K562 (cell line): ENCODE measurements around the gene ZNF236. TPM values are rescaled to one million over a fixed set of nuclear protein-coding genes. Genes with fewer than 3 reads are reported as not detected.

Experiments
- ATAC-seq: fragments of 200-7000 bp; cut with Tn5 transposase; 3 replicates; pipeline ENCODE4 v1.9.1; 2020; ENCODE audit warnings: moderate library complexity
- BruUV-seq: library from RNA; stranded (reverse); fragments of 400-500 nt; replicated peaks from 2 replicates; lab custom pipeline; 2021; lab: Mats Ljungman, UMichigan
- CTCF ChIA-PET: fragments of 300-600 bp; formaldehyde crosslinking; extraction: SDS; loops from one replicate; lab custom pipeline; 2021; ENCODE audit warnings: low intra/inter-chr PET ratio; lab: Yijun Ruan, JAX
- POLR2A ChIA-PET: fragments of 300-600, 350-650 bp; sonication (Branson Sonifier 250); formaldehyde crosslinking; extraction: SDS; loops from one replicate; lab custom pipeline; 2021; ENCODE audit warnings: antibody characterized with exemption, inconsistent platforms; lab: Yijun Ruan, JAX
- DNase-seq, 4 experiments: peaks; one replicate each; pipeline versions ENCODE4 v3.0.0 to v3.0.0-alpha.2; 2011 to 2018; ENCODE audit warnings: low spot score in 3 of 4, mixed read lengths in 3 of 4; ENCODE audit errors: extremely low read depth in 1 of 4
- FAIRE-seq: peaks from 2 replicates; lab custom pipeline; 2011; peaks lifted over from hg19 to GRCh38; lab: Jason Lieb, UNC
- H2AFZ ChIP-seq: 2 replicates; pipeline ENCODE4 v1.6.0; 2011; ENCODE audit warnings: low read depth, low read length, control low read depth, inconsistent platforms
- H3K27ac ChIP-seq: fragments of 200-600 bp; 3 replicates; pipeline ENCODE4 v1.8.0; 2011; ENCODE audit warnings: low read depth, mild to moderate bottlenecking, control low read depth, inconsistent platforms, low read length, moderate library complexity, mixed read lengths; ENCODE audit errors: extremely low read depth
- H3K27me3 ChIP-seq, 2 experiments: fragments of 300-600 bp in 1 of 2; 2 replicates in 1 of 2; 3 replicates in 1 of 2; pipeline versions ENCODE4 v1.6.0 to v1.8.0; 2011; ENCODE audit warnings: inconsistent platforms in 2 of 2, low read length in 2 of 2, mild to moderate bottlenecking in 1 of 2, mixed read lengths in 1 of 2, moderate library complexity in 1 of 2; ENCODE audit not compliant: control insufficient read depth in 2 of 2, insufficient read depth in 2 of 2
- H3K36me3 ChIP-seq: fragments of 300-600 bp; 3 replicates; pipeline ENCODE4 v1.8.0; 2011; ENCODE audit warnings: mild to moderate bottlenecking, low read length, inconsistent platforms; ENCODE audit not compliant: control insufficient read depth, insufficient read depth
- H3K4me1 ChIP-seq, 2 experiments: fragments of 200-600 bp in 1 of 2; replicated peaks in 1 of 2; 2 replicates in 1 of 2; 3 replicates in 1 of 2; pipeline versions ENCODE4 v1.5.1 to v1.8.0; 2011; ENCODE audit warnings: inconsistent platforms in 2 of 2, low read length in 2 of 2, mild to moderate bottlenecking in 1 of 2, mixed read lengths in 1 of 2, moderate library complexity in 1 of 2; ENCODE audit not compliant: control insufficient read depth in 2 of 2, insufficient read depth in 2 of 2
- H3K4me2 ChIP-seq: 2 replicates; pipeline ENCODE4 v1.6.1; 2011; ENCODE audit warnings: low read length, control low read depth, inconsistent platforms, mixed read lengths; ENCODE audit not compliant: insufficient read depth
- H3K4me3 ChIP-seq: fragments of 200-600 bp; sonication (generic), shearing (Covaris generic); 2 replicates; pipeline ENCODE4 v1.5.1; 2016; ENCODE audit warnings: control low read depth, inconsistent platforms
- H3K79me2 ChIP-seq: fragments of 200-600 bp; 3 replicates; pipeline ENCODE4 v1.8.0; 2011; ENCODE audit warnings: low read length, inconsistent platforms; ENCODE audit not compliant: control insufficient read depth, insufficient read depth
- H3K9ac ChIP-seq, 2 experiments: 2 replicates each; pipeline versions ENCODE4 v1.6.0 to v1.6.1; 2011; ENCODE audit warnings: low read depth in 2 of 2, low read length in 2 of 2, control low read depth in 1 of 2, inconsistent platforms in 1 of 2, mild to moderate bottlenecking in 1 of 2, mixed read lengths in 1 of 2; ENCODE audit not compliant: insufficient read depth in 1 of 2
- H3K9me1 ChIP-seq: one replicate; pipeline ENCODE4 v1.6.0; 2011; ENCODE audit warnings: inconsistent platforms, mild to moderate bottlenecking, low read length, moderate library complexity; ENCODE audit not compliant: control insufficient read depth, insufficient read depth
- H3K9me3 ChIP-seq: replicated peaks from 2 replicates; pipeline ENCODE4 v1.5.1; 2011; ENCODE audit warnings: low read depth, low read length, inconsistent platforms; ENCODE audit not compliant: control insufficient read depth, insufficient read depth
- H4K20me1 ChIP-seq: replicated peaks from 2 replicates; pipeline ENCODE4 v1.6.1; 2011; ENCODE audit warnings: low read length, inconsistent platforms, mixed read lengths; ENCODE audit not compliant: control insufficient read depth, insufficient read depth
- CTBP1 ChIP-seq: fragments of 450-650 bp; IDR thresholded peaks from 2 replicates; pipeline ENCODE4 v1.6.1; 2016; ENCODE audit warnings: borderline replicate concordance
- ELF1 ChIP-seq: fragments of 200-800 bp; sonication (Bioruptor generic); IDR thresholded peaks from 2 replicates; pipeline ENCODE4 v1.6.1; 2016; ENCODE audit warnings: missing genetic modification characterization, missing compliant biosample characterization
- ETS2 ChIP-seq: IDR thresholded peaks from 2 replicates; pipeline ENCODE4 v1.6.1; 2016; ENCODE audit warnings: borderline replicate concordance, missing genetic modification characterization, mild to moderate bottlenecking, moderate library complexity, missing compliant biosample characterization; ENCODE audit not compliant: poor library complexity, severe bottlenecking
- GABPB1 ChIP-seq: sonication (generic); formaldehyde crosslinking; IDR thresholded peaks from 2 replicates; pipeline ENCODE4 v1.8.0; 2022; ENCODE audit warnings: mild to moderate bottlenecking, missing genetic modification reagents
- GATA2 ChIP-seq: sonication (generic); formaldehyde crosslinking; IDR thresholded peaks from 2 replicates; pipeline ENCODE4 v1.4.0; 2020; ENCODE audit warnings: mild to moderate bottlenecking, missing genetic modification reagents
- KLF13 ChIP-seq: fragments of 450-650 bp; IDR thresholded peaks from 2 replicates; pipeline ENCODE4 v1.6.1; 2016; ENCODE audit warnings: missing genetic modification characterization, low read depth, mild to moderate bottlenecking, missing compliant biosample characterization, moderate library complexity, borderline replicate concordance
- MECOM ChIP-seq: fragments of 250-450 bp; sonication (Bioruptor Pico); IDR thresholded peaks from 2 replicates; pipeline ENCODE4 v1.8.0; 2022; ENCODE audit warnings: inconsistent platforms
- NFIC ChIP-seq: fragments of 450-650 bp; IDR thresholded peaks from 2 replicates; pipeline ENCODE4 v1.6.1; 2017; ENCODE audit warnings: mild to moderate bottlenecking, inconsistent platforms
- NR4A1 ChIP-seq, 2 experiments: fragments of 250-450 bp in 1 of 2; fragments of 450-650 bp in 1 of 2; sonication (Bioruptor Pico) in 1 of 2; IDR thresholded peaks; 2 replicates each; pipeline versions ENCODE4 v1.4.0 to v1.6.1; 2016 to 2020; ENCODE audit warnings: mild to moderate bottlenecking in 2 of 2, missing compliant biosample characterization in 1 of 2, missing genetic modification characterization in 1 of 2, moderate library complexity in 1 of 2
- TAF7 ChIP-seq: fragments of 450-650 bp; IDR thresholded peaks from 2 replicates; pipeline ENCODE4 v1.6.1; 2016; ENCODE audit warnings: missing genetic modification characterization, missing compliant biosample characterization
- TGIF2 ChIP-seq: sonication (generic); formaldehyde crosslinking; IDR thresholded peaks from 2 replicates; pipeline ENCODE4 v1.8.1; 2022; ENCODE audit warnings: mild to moderate bottlenecking, missing genetic modification reagents, moderate library complexity
- XRCC3 ChIP-seq: fragments of 450-650 bp; IDR thresholded peaks from 2 replicates; pipeline ENCODE4 v1.6.1; 2017; ENCODE audit warnings: mild to moderate bottlenecking, moderate library complexity
- ZNF274 ChIP-seq: IDR thresholded peaks from 2 replicates; pipeline ENCODE4 v1.6.1; 2011; ENCODE audit warnings: low read depth, mild to moderate bottlenecking, low read length, moderate library complexity, borderline replicate concordance
- ZNF766 ChIP-seq: fragments of 200-800 bp; sonication (Bioruptor generic); conservative IDR thresholded peaks from 2 replicates; pipeline ENCODE4 v1.6.1; 2016; ENCODE audit warnings: missing genetic modification characterization, missing compliant biosample characterization
- ZNF77 ChIP-seq: fragments of 250-450 bp; sonication (Bioruptor Pico); IDR thresholded peaks from 2 replicates; pipeline ENCODE4 v1.5.0; 2020
- WGBS: fragments of 100-300 bp; shearing (Covaris generic); methylation state at CpG from one replicate; pipeline ENCODE4 v1.1.6; 2016; ENCODE audit warnings: low coverage, mixed read lengths; ENCODE audit not compliant: insufficient coverage; ENCODE audit errors: missing lambda C conversion rate; 5-methylcytosine and 5-hydroxymethylcytosine counted together
- in situ Hi-C: fragments of 300-500 bp; cut with MboI; formaldehyde crosslinking; loops from 4 replicates; pipeline ENCODE4 v1.15.0; 2018; ENCODE audit warnings: inconsistent platforms, mixed read lengths
- intact Hi-C: fragments of 100-400 bp; cut with micrococcal nuclease; formaldehyde crosslinking; loops from 2 replicates; pipeline ENCODE4 v1.14.2; 2022
- polyA plus RNA-seq, 8 experiments: library from polyadenylated mRNA; depleted of rRNA in 4 of 8; stranded (reverse) in 5 of 8; unstranded in 3 of 8; fragments of >200 nt; fragmentation: Nextera tagmentation in 2 of 8; fragmentation: Illumina TruSeq in 1 of 8; extraction: Ambion mirVana in 2 of 8; extraction: Trizol in 1 of 8; gene quantifications; 2 replicates each; pipeline versions ENCODE4 v1.2.1 to v1.2.3, GENCODE V29; 2011 to 2014; ENCODE audit warnings: inconsistent platforms in 1 of 8, missing spikeins in 1 of 8
- total RNA-seq, 7 experiments: library from RNA; depleted of rRNA in 6 of 7; stranded (reverse); fragments of >200 nt in 6 of 7; fragmentation: Illumina TruSeq in 2 of 7; extraction: Trizol in 2 of 7; gene quantifications; 2 replicates each; pipeline versions ENCODE4 v1.2.1 to v1.2.3, GENCODE V29; 2011 to 2021; ENCODE audit warnings: low replicate concordance in 1 of 7
- TF ChIP-seq, protein P1 (sequence below): IDR thresholded peaks from 2 replicates; pipeline ENCODE4 v1.6.1; 2016; ENCODE audit warnings: missing genetic modification characterization, missing compliant biosample characterization
- TF ChIP-seq, protein P2 (sequence below), 2 experiments: fragments of 450-650 bp in 1 of 2; IDR thresholded peaks; 2 replicates each; pipeline ENCODE4 v1.6.1; 2011 to 2017; ENCODE audit warnings: low read depth in 2 of 2, antibody characterized with exemption in 1 of 2, borderline replicate concordance in 1 of 2, low read length in 1 of 2, mild to moderate bottlenecking in 1 of 2, mixed read lengths in 1 of 2; ENCODE audit not compliant: control insufficient read depth in 1 of 2

ZNF236 gene
- total and polyA plus RNA-seq, 9 of the 15 experiments (the other 6 are each of a cell fraction or from before 2014, with no cell fraction given): 0.35 to 8.7 (median 3.4) TPM

DNA sequence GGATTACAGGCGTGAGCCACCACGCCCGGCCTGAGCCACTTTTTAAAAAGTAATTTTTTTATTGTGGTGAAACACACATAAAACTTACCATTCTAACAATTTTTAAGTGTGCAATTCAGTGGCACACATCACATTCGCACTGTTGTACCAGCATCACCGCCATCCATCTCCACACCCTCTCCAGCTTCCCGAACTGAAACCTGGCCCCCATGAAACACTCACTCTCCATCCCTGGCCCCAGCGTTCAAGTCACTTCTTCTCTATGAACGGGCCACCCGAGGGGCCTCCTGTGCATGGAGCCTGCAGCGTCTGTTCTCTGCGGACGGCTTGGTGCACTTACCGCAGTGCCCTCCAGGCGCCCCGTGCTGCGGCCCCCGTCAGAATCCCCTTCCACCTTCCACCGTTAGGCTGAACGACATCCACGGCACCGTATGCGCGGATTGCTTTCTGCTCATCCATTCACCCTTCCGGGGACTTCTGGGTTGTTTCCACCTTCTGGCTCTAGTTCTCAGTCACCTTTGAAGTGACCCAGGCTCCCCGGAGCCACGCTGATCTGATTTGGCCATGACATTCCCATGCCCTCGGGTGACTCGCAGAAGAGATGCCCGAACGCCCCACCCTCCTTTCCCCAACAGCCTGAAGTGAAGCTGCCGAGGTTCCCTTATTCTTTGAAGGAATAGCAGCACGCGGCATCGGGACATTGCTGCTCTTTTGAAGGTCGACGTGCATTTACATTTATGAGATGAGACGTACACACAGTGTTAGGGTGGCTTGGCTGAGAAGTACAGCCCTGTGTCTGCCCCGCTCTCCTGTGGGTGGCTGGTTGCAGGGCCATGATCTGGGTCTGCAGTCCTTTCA is 175.8 kb downstream of the ZNF236 start:
- CTCF ChIA-PET: no interaction called here
- ATAC-seq: no peak
- TF ChIP-seq ETS2 (tag) (no peak), MECOM (CRISPR knock-in tag) (no peak), CTBP1 (no peak), GATA2 (CRISPR knock-in tag) (no peak), ELF1 (tag) (no peak), XRCC3 (no peak), KLF13 (no peak), ZNF274 (no peak), TAF7 (no peak), GABPB1 (no peak), TGIF2 (no peak), NFIC (no peak), ZNF77 (no peak), NR4A1 (CRISPR knock-in tag; IDR thresholded peaks at IDR 0.05) (no peak), NR4A1 (tag; IDR thresholded peaks at IDR 0.05) (no peak), ZNF766 (CRISPR knock-in tag) (no peak)
- TF ChIP-seq, protein P1, sequence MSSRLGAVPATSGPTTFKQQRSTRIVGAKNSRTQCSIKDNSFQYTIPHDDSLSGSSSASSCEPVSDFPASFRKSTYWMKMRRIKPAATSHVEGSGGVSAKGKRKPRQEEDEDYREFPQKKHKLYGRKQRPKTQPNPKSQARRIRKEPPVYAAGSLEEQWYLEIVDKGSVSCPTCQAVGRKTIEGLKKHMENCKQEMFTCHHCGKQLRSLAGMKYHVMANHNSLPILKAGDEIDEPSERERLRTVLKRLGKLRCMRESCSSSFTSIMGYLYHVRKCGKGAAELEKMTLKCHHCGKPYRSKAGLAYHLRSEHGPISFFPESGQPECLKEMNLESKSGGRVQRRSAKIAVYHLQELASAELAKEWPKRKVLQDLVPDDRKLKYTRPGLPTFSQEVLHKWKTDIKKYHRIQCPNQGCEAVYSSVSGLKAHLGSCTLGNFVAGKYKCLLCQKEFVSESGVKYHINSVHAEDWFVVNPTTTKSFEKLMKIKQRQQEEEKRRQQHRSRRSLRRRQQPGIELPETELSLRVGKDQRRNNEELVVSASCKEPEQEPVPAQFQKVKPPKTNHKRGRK: no peak
- TF ChIP-seq, protein P2, sequence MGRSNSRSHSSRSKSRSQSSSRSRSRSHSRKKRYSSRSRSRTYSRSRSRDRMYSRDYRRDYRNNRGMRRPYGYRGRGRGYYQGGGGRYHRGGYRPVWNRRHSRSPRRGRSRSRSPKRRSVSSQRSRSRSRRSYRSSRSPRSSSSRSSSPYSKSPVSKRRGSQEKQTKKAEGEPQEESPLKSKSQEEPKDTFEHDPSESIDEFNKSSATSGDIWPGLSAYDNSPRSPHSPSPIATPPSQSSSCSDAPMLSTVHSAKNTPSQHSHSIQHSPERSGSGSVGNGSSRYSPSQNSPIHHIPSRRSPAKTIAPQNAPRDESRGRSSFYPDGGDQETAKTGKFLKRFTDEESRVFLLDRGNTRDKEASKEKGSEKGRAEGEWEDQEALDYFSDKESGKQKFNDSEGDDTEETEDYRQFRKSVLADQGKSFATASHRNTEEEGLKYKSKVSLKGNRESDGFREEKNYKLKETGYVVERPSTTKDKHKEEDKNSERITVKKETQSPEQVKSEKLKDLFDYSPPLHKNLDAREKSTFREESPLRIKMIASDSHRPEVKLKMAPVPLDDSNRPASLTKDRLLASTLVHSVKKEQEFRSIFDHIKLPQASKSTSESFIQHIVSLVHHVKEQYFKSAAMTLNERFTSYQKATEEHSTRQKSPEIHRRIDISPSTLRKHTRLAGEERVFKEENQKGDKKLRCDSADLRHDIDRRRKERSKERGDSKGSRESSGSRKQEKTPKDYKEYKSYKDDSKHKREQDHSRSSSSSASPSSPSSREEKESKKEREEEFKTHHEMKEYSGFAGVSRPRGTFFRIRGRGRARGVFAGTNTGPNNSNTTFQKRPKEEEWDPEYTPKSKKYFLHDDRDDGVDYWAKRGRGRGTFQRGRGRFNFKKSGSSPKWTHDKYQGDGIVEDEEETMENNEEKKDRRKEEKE (IDR thresholded peaks at IDR 0.05; ENCODE audit: borderline replicate concordance in 1 of 2, control insufficient read depth in 1 of 2, low read depth in 2 of 2, low read length in 1 of 2): no peak

More for the DNA sequence above, 175.8 kb downstream of the ZNF236 start:
- Histone ChIP-seq H2AFZ (no peak overlapping the region), H3K4me2 (no peak overlapping the region), H3K4me3 (no peak overlapping the region), H3K4me1 (no peaks in the 10 kb centered on the region; a peak in 1 of 5 replicates), H3K79me2 (no peaks in the 10 kb centered on the region), H3K9ac (no peak overlapping the region), H3K9me1 (no peaks in the 10 kb centered on the region), H3K9me3 (no peaks in the 10 kb centered on the region), H3K27me3 (peaks cover 11 to 34% of the 10 kb centered on the region in 2 experiments; a peak in 4 of 5 replicates), H4K20me1 (no peaks in the 10 kb centered on the region), H3K36me3 (no peaks in the 10 kb centered on the region), H3K27ac (no peak overlapping the region)
- FAIRE-seq (no peak), DNase-seq (no peak)
- no TSS peak for BruUV-seq
- WGBS: 5% methylated on average over 30 of the region's 38 CpGs
- POLR2A ChIA-PET: interaction anchor here (0.6 to 1.1 kb wide), 2 partner anchors 13 to 15 kb away, joined by 3 read pairs; no protein-coding TSS in a partner anchor
- intact Hi-C loops (no loop called here), in situ Hi-C loops (no loop called here)
